GM12864 (cell line): ENCODE results near the gene LHFPL4.

Source experiments
- DNase-seq: peaks from one replicate; pipeline ENCODE4 v3.0.0-alpha.2; 2011; ENCODE audit warnings: low read depth
- H3K4me3 ChIP-seq: 2 replicates; pipeline ENCODE4 v1.5.1; 2011; ENCODE audit warnings: mild to moderate bottlenecking, low read depth, low read length, control low read depth
- TF ChIP-seq, protein P1 (sequence below): IDR thresholded peaks from 2 replicates; pipeline ENCODE4 v1.5.1; 2011; ENCODE audit warnings: low read depth, mild to moderate bottlenecking, moderate library complexity, low read length, control low read depth, inconsistent platforms; ENCODE audit errors: missing control alignments

Gene LHFPL4

GRCh38 chr3:9476935-9477334 is 76.7 kb downstream of the LHFPL4 start:
- DNase-seq, result no peak
- TF ChIP-seq, protein P1, sequence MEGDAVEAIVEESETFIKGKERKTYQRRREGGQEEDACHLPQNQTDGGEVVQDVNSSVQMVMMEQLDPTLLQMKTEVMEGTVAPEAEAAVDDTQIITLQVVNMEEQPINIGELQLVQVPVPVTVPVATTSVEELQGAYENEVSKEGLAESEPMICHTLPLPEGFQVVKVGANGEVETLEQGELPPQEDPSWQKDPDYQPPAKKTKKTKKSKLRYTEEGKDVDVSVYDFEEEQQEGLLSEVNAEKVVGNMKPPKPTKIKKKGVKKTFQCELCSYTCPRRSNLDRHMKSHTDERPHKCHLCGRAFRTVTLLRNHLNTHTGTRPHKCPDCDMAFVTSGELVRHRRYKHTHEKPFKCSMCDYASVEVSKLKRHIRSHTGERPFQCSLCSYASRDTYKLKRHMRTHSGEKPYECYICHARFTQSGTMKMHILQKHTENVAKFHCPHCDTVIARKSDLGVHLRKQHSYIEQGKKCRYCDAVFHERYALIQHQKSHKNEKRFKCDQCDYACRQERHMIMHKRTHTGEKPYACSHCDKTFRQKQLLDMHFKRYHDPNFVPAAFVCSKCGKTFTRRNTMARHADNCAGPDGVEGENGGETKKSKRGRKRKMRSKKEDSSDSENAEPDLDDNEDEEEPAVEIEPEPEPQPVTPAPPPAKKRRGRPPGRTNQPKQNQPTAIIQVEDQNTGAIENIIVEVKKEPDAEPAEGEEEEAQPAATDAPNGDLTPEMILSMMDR, result no peak
- no peak overlapping the region for H3K4me3 ChIP-seq

GRCh38 chr3:9474482-9474881 is 79.1 kb downstream of the LHFPL4 start:
- DNase-seq, result no peak
- H3K4me3 ChIP-seq, result no peak overlapping the region
- TF ChIP-seq, protein P1, result no peak

DNA sequence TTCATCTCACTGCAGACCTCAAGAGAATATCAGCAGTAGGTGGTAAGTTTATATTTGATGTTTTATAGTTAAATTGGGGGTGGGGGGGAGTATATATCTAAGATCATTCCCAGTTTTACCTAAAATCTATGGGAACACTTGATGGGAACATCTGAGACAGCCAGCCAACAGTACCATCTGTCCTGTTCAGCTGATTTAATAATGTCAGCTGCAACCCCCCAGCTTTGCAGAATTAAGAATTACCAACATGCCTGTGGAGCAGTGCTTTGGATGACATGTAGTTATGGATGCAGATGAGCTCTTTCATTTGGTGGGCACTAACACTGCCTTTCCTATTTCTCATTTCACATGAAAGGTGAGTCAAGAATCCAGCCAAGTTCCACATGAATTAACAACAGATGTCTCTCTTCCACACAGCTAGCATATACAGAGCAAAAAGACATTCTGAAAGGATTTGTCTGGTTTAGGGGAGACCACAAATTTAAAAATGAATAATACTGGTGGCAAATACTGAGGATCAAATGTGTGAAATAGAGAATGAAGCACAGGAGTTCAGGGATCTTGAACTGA is 80.0 kb downstream of the LHFPL4 start:
- TF ChIP-seq, protein P1, result no peak
- no peak for DNase-seq
- no peak overlapping the region for H3K4me3 ChIP-seq

DNA sequence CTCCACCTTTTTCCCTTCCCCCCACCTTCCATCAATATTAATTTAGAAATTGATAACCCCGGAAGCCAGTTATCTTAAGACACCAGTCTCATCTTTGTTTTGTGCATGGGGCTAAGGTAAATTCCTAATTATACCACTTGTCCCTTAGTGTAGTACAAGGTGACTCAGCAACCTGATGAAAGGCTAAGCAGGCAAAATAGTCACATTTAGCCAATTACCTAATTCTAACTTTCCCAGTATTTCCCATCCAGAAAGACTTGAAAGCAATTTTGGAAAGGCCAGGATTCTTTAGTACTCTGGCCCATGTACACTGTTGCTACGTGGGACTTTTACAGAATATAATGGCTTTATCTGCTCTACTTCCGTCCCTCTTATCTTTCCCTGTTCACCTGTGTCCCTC is 83.6 kb downstream of the LHFPL4 start:
- TF ChIP-seq, protein P1, result no peak
- no peak overlapping the region for H3K4me3 ChIP-seq
- no peak for DNase-seq

GRCh38 chr3:9468460-9468859 is 85.2 kb downstream of the LHFPL4 start:
- H3K4me3 ChIP-seq, result no peak overlapping the region
- TF ChIP-seq, protein P1, result no peak
- no peak for DNase-seq

DNA sequence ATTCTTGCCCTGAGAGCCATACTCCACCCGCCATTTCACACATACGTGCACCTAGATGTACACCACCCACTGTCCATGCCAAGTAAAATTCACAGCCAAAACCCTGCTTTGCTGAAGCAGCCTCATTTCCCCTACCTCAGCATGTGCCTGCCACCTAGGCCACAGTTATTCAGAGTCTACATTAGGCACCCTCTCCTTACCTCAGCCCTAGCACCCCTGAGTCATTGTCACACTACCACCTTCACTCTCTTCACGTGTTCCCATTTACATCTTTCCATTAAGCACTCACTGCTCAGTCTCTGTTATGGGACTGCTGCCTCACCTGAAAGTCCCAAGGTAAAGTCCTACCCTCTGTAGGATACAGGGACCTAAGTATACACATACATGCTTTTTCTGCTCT is 86.2 kb downstream of the LHFPL4 start:
- H3K4me3 ChIP-seq, result no peak overlapping the region
- TF ChIP-seq, protein P1, result no peak
- DNase-seq, result no peak

GRCh38 chr3:9455596-9456131 is 98.0 kb downstream of the LHFPL4 start:
- no peak overlapping the region for H3K4me3 ChIP-seq
- TF ChIP-seq, protein P1, result no peak
- DNase-seq, result no peak
